SK-N-SH (cell line): Measurements from ENCODE around the gene CNGA3. TPM values are rescaled to one million over a fixed set of nuclear protein-coding genes. Genes with fewer than 3 reads are reported as not detected.

Source experiments
- CTCF ChIA-PET: fragments of 300-600, 350-600 bp; formaldehyde crosslinking; extraction: SDS; loops from one replicate; lab custom pipeline; 2021; lab: Yijun Ruan, JAX
- POLR2A ChIA-PET: fragments of 350-600 bp; sonication (Branson Sonifier 250); formaldehyde crosslinking; extraction: SDS; loops from one replicate; lab custom pipeline; 2020; ENCODE audit warnings: antibody characterized with exemption, inconsistent platforms; lab: Yijun Ruan, JAX
- DNase-seq: peaks from one replicate; pipeline ENCODE4 v3.0.0; 2012
- H2AFZ ChIP-seq: fragments of 200-600 bp; sonication (generic); 2 replicates; pipeline ENCODE4 v1.8.1; 2016; ENCODE audit warnings: antibody characterized with exemption, mild to moderate bottlenecking, low read depth
- H3F3A ChIP-seq: fragments of 200-600 bp; sonication (generic); replicated peaks from 2 replicates; pipeline ENCODE3; 2016; ENCODE audit warnings: antibody characterized with exemption, mild to moderate bottlenecking; ENCODE audit not compliant: insufficient read depth
- H3K27ac ChIP-seq, 2 experiments: fragments of 200-500 bp in 1 of 2; fragments of 200-600 bp in 1 of 2; sonication (Bioruptor generic) in 1 of 2; sonication (generic), shearing (Covaris generic) in 1 of 2; 2 replicates each; pipeline versions ENCODE4 v1.5.1 to v1.6.1; 2014 to 2016; ENCODE audit warnings: low read depth in 2 of 2, inconsistent platforms in 1 of 2, low read length in 1 of 2, mild to moderate bottlenecking in 1 of 2, mixed read lengths in 1 of 2
- H3K27me3 ChIP-seq: fragments of 200-600 bp; sonication (generic), shearing (Covaris generic); 2 replicates; pipeline ENCODE4 v1.6.1; 2016; ENCODE audit warnings: mixed run types; ENCODE audit not compliant: insufficient read depth
- H3K36me3 ChIP-seq, 2 experiments: fragments of 200-500 bp in 1 of 2; fragments of 200-600 bp in 1 of 2; sonication (Bioruptor generic) in 1 of 2; sonication (generic) in 1 of 2; replicated peaks in 1 of 2; 2 replicates each; pipeline versions ENCODE3 to v1.5.1; 2014 to 2016; ENCODE audit warnings: low read length in 1 of 2, mild to moderate bottlenecking in 1 of 2; ENCODE audit not compliant: insufficient read depth in 2 of 2, control insufficient read depth in 1 of 2
- H3K4me1 ChIP-seq, 2 experiments: fragments of 200-500 bp in 1 of 2; fragments of 200-600 bp in 1 of 2; sonication (Bioruptor generic) in 1 of 2; sonication (generic), shearing (Covaris generic) in 1 of 2; 2 replicates each; pipeline versions ENCODE4 v1.5.1 to v1.6.1; 2014 to 2016; ENCODE audit warnings: low read depth in 1 of 2, low read length in 1 of 2, mixed run types in 1 of 2; ENCODE audit not compliant: insufficient read depth in 2 of 2, control insufficient read depth in 1 of 2
- H3K4me2 ChIP-seq: fragments of 200-600 bp; sonication (generic), shearing (Covaris generic); 2 replicates; pipeline ENCODE4 v1.6.1; 2017; ENCODE audit warnings: mixed run types
- H3K4me3 ChIP-seq, 2 experiments: fragments of 200-500 bp in 1 of 2; fragments of 200-600 bp in 1 of 2; sonication (Bioruptor generic) in 1 of 2; sonication (generic), shearing (Covaris generic) in 1 of 2; 2 replicates each; pipeline versions ENCODE4 v1.5.1 to v1.8.1; 2014 to 2016; ENCODE audit warnings: low read depth in 2 of 2, inconsistent platforms in 1 of 2, low read length in 1 of 2, mild to moderate bottlenecking in 1 of 2, mixed read lengths in 1 of 2, moderate library complexity in 1 of 2
- H3K79me2 ChIP-seq: fragments of 200-600 bp; sonication (generic); 2 replicates; pipeline ENCODE4 v1.8.1; 2017; ENCODE audit warnings: mild to moderate bottlenecking; ENCODE audit not compliant: insufficient read depth
- H3K9ac ChIP-seq: fragments of 200-600 bp; sonication (generic); 2 replicates; pipeline ENCODE4 v1.6.1; 2017; ENCODE audit warnings: mixed run types
- H3K9me2 ChIP-seq: fragments of 200-600 bp; sonication (generic); 2 replicates; pipeline ENCODE4 v1.6.1; 2017; ENCODE audit warnings: mixed run types
- H3K9me3 ChIP-seq: fragments of 200-600 bp; sonication (generic); 2 replicates; pipeline ENCODE4 v1.6.1; 2017; ENCODE audit warnings: mixed run types, mild to moderate bottlenecking, moderate library complexity
- H4K20me1 ChIP-seq: fragments of 200-600 bp; sonication (generic); 2 replicates; pipeline ENCODE4 v1.6.1; 2017; ENCODE audit warnings: mild to moderate bottlenecking, mixed run types; ENCODE audit not compliant: insufficient read depth
- CHD2 ChIP-seq: fragments of 150-350 bp; IDR thresholded peaks from 2 replicates; pipeline ENCODE4 v1.6.1; 2018; ENCODE audit warnings: low read length; ENCODE audit not compliant: partially characterized antibody
- CTCF ChIP-seq: fragments of 200-600 bp; sonication (generic); IDR thresholded peaks from 2 replicates; pipeline ENCODE4 v1.6.1; 2017; ENCODE audit warnings: antibody characterized with exemption, mild to moderate bottlenecking, moderate library complexity
- ELF1 ChIP-seq: IDR thresholded peaks from 2 replicates; pipeline ENCODE4 v1.4.0; 2012
- EZH2phosphoT487 ChIP-seq: fragments of 200-600 bp; sonication (generic); IDR thresholded peaks from 2 replicates; pipeline ENCODE4 v1.6.1; 2017; ENCODE audit warnings: low read depth, mixed run types, mild to moderate bottlenecking, antibody characterized with exemption, moderate library complexity, borderline replicate concordance
- FOXJ3 ChIP-seq: sonication (generic); formaldehyde crosslinking; IDR thresholded peaks from 2 replicates; pipeline ENCODE4 v1.5.1; 2020; ENCODE audit warnings: mild to moderate bottlenecking, missing genetic modification reagents
- IRF3 ChIP-seq: fragments of 150-350 bp; IDR thresholded peaks from 2 replicates; pipeline ENCODE4 v1.6.1; 2016; ENCODE audit warnings: mild to moderate bottlenecking, low read depth, low read length
- PBX3 ChIP-seq: IDR thresholded peaks from 2 replicates; pipeline ENCODE4; 2012
- POLR2AphosphoS5 ChIP-seq: IDR thresholded peaks from 2 replicates; pipeline ENCODE4 v1.6.1; 2012; ENCODE audit warnings: low read depth, low read length
- RAD21 ChIP-seq: IDR thresholded peaks from 2 replicates; pipeline ENCODE4 v1.6.1; 2012; ENCODE audit warnings: mild to moderate bottlenecking, low read length
- RXRA ChIP-seq: IDR thresholded peaks from 2 replicates; pipeline ENCODE4 v1.4.0; 2012; ENCODE audit warnings: low read depth, mild to moderate bottlenecking, borderline replicate concordance
- SIN3A ChIP-seq: IDR thresholded peaks from 2 replicates; pipeline ENCODE4 v1.6.1; 2012; ENCODE audit warnings: low read depth, mild to moderate bottlenecking, low read length, moderate library complexity, borderline replicate concordance
- TAF1 ChIP-seq: IDR thresholded peaks from 2 replicates; pipeline ENCODE4 v1.6.1; 2012; ENCODE audit warnings: low read depth, mild to moderate bottlenecking, low read length, moderate library complexity, borderline replicate concordance
- USF1 ChIP-seq: IDR thresholded peaks from 2 replicates; pipeline ENCODE4 v1.4.0; 2012; ENCODE audit warnings: low read depth, borderline replicate concordance
- USF2 ChIP-seq: fragments of 150-350 bp; IDR thresholded peaks from 2 replicates; pipeline ENCODE4 v1.6.1; 2017; ENCODE audit warnings: antibody characterized with exemption, low read length, low read depth, borderline replicate concordance
- ZBTB33 ChIP-seq: IDR thresholded peaks from 2 replicates; pipeline ENCODE4 v1.4.0; 2012; ENCODE audit warnings: low read depth, borderline replicate concordance
- WGBS: methylation state at CpG from one replicate; pipeline ENCODE4 v1.1.6; 2017; ENCODE audit warnings: low lambda C conversion rate; 5-methylcytosine and 5-hydroxymethylcytosine counted together
- polyA plus RNA-seq, 3 experiments: library from polyadenylated mRNA; depleted of rRNA; stranded (reverse); fragments of >200 nt; gene quantifications; 2 replicates each; pipeline ENCODE4 v1.2.3, GENCODE V29; 2012

Gene CNGA3
- polyA plus RNA-seq, 1 of the 3 experiments (the other 2 are of a cell fraction), result not detected

- TF ChIP-seq CTCF, result no peak
- TF ChIP-seq CHD2, result no peak
- no peak for TF ChIP-seq SIN3A
- TF ChIP-seq ELF1, result no peak
- TF ChIP-seq RAD21, result no peak
- no peak for TF ChIP-seq USF2
These were observed 4.2 kb downstream of the CNGA3 start (continued) for GRCh38 chr2:98350411-98350810.

- Histone ChIP-seq H3F3A (no peaks in the 10 kb centered on the region), H3K79me2 (no peaks in the 10 kb centered on the region), H3K4me1 (no peaks in the 10 kb centered on the region), H3K4me2 (no peak overlapping the region), H4K20me1 (no peaks in the 10 kb centered on the region), H2AFZ (no peak overlapping the region), H3K36me3 (no peaks in the 10 kb centered on the region), H3K27ac (no peak overlapping the region), H3K27me3 (no peaks in the 10 kb centered on the region), H3K9ac (no peak overlapping the region), H3K9me2 (no peaks in the 10 kb centered on the region), H3K4me3 (no peak overlapping the region), H3K9me3 (no peaks in the 10 kb centered on the region)
- WGBS, result 48% methylated on average over 3 of the region's 3 CpGs
- no peak for DNase-seq
- ChIA-PET POLR2A (no interaction called here), CTCF (no interaction called here)
- TF ChIP-seq CTCF, result no peak
These were observed 9.6 kb downstream of the CNGA3 start for GRCh38 chr2:98355881-98356280.

- Histone ChIP-seq H3K4me3 (no peak overlapping the region), H4K20me1 (no peaks in the 10 kb centered on the region), H2AFZ (no peak overlapping the region), H3K27ac (no peak overlapping the region), H3K9ac (no peak overlapping the region), H3K9me2 (no peaks in the 10 kb centered on the region), H3K79me2 (no peaks in the 10 kb centered on the region), H3K9me3 (no peaks in the 10 kb centered on the region), H3K27me3 (no peaks in the 10 kb centered on the region), H3K4me1 (no peaks in the 10 kb centered on the region), H3K36me3 (no peaks in the 10 kb centered on the region), H3F3A (no peaks in the 10 kb centered on the region), H3K4me2 (no peak overlapping the region)
- 56% methylated on average over 7 of the region's 7 CpGs for WGBS
- POLR2A ChIA-PET, result no interaction called here
- DNase-seq, result no peak
- CTCF ChIA-PET, result interaction anchor here (2.3 kb wide), 1 partner anchor 28 kb away, joined by 7 read pairs; no protein-coding TSS in a partner anchor
- TF ChIP-seq IRF3 (no peak), POLR2AphosphoS5 (no peak), RXRA (no peak), ZBTB33 (no peak), EZH2phosphoT487 (no peak), PBX3 (no peak), FOXJ3 (CRISPR knock-in tag) (no peak), USF1 (no peak), TAF1 (no peak)
These were observed 10.5 kb downstream of the CNGA3 start for GRCh38 chr2:98356729-98357128.
